Brain microvascular endothelial cell (primary cell): ENCODE results near the gene PACRG.
A peak's percentile ranks its signal among the peaks of the same experiment; 100 is the strongest.

ENCODE experiments used
- DNase-seq: peaks from one replicate; pipeline ENCODE4 v3.0.0-alpha.2; 2020
- H3K27ac ChIP-seq: fragments of 250-450 bp; sonication (Bioruptor Pico); 2 replicates; pipeline ENCODE4 v1.5.1; 2020; ENCODE audit warnings: mild to moderate bottlenecking, moderate library complexity
- H3K27me3 ChIP-seq: fragments of 250-450 bp; sonication (Bioruptor Pico); replicated peaks from 2 replicates; pipeline ENCODE4 v1.5.1; 2020; ENCODE audit warnings: mild to moderate bottlenecking
- H3K36me3 ChIP-seq: fragments of 250-450 bp; sonication (Bioruptor Pico); replicated peaks from 2 replicates; pipeline ENCODE4 v1.5.1; 2020; ENCODE audit warnings: mild to moderate bottlenecking
- H3K4me3 ChIP-seq: 2 replicates; pipeline ENCODE4 v1.5.1; 2011; ENCODE audit warnings: low read depth, mild to moderate bottlenecking, control low read depth, low read length, moderate library complexity
- CTCF ChIP-seq: IDR thresholded peaks from 2 replicates; pipeline ENCODE4 v1.5.1; 2011; ENCODE audit warnings: low read depth, mild to moderate bottlenecking, moderate library complexity, low read length, control low read depth, inconsistent platforms; ENCODE audit errors: missing control alignments
- in situ Hi-C: cut with HindIII; loops from 2 replicates; pipeline ENCODE4 v1.10.0; 2017; ENCODE audit warnings: low sequenced_read_pairs, low pct_ligation_motif_present

The PACRG gene

GRCh38 chr6:163324326-163324687, 596.5 kb downstream of the PACRG start:
- no peak overlapping the region for H3K27ac ChIP-seq
- no peaks in the 10 kb centered on the region for H3K36me3 ChIP-seq
- no peaks in the 10 kb centered on the region for H3K27me3 ChIP-seq
- TF ChIP-seq CTCF: no peak
- no peak for DNase-seq
- no peak overlapping the region for H3K4me3 ChIP-seq
- in situ Hi-C loops: no loop called here

- Histone ChIP-seq H3K4me3 (peak overlapping the region; percentile 9), H3K36me3 (no peaks in the 10 kb centered on the region), H3K27me3 (no peaks in the 10 kb centered on the region), H3K27ac (peak overlapping the region; percentile 65)
- in situ Hi-C loops: no loop called here
- DNase-seq: peak; percentile 36
- no peak for TF ChIP-seq CTCF
Observed at GRCh38 chr6:163324688-163325389, 597.1 kb downstream of the PACRG start.

DNA sequence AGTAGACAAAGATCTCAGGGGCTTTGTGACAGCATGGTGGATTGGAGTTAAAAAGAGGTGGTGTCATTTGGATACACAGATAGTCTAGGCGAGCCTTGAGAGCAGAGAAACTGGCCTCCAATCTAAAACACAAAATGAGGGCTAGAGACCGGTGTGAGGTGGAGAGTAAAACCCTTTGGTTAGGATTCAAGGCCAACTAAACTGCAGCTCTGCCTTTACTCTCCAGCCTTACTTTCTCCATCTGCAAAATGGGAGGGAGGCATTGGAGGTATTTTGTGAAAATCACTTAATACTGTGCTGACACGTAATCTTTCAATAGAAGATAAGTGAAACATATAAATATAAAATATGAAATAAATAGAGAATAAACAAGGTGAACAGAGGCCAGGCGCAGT, 597.6 kb downstream of the PACRG start:
- no peak overlapping the region for H3K27ac ChIP-seq
- in situ Hi-C loops: no loop called here
- TF ChIP-seq CTCF: no peak
- no peaks in the 10 kb centered on the region for H3K36me3 ChIP-seq
- H3K27me3 ChIP-seq: no peaks in the 10 kb centered on the region
- DNase-seq: no peak
- no peak overlapping the region for H3K4me3 ChIP-seq

DNA sequence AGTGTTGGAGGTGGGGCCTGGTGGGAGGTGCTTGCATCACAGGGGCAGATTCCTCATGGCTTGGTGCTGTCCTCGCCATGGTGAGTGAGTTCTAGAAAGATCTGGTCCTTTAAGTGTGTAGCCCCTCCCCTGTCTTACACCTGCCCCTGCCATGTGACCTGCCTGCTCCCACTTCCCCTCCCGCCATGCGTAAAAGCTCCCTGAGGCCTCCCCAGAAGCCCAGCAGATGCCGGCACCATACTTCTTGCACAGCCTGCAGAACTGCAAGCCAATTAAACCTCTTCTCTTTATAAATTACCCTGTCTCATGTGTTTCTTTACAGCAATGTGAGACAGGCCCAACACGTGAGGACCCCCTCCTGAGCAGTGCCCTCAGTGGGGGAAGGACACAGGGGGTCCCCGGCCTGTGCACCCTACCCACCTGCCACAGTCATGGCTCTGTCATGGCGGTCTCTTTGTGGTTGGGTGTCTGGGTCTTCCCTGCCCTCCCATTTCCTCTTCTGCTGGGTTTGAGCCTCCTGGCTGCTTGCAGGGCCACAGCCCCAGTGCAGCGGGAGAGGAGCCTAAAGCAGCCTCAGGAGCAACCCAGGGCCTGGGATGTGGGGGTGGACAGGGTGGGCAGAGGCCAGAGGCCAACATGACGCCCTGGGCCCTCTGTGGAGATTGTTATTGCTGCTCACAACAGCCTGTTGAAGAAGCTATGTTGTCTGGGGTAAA, 599.5 kb downstream of the PACRG start:
- no peak overlapping the region for H3K4me3 ChIP-seq
- no peak for TF ChIP-seq CTCF
- DNase-seq: no peak
- no peak overlapping the region for H3K27ac ChIP-seq
- no peaks in the 10 kb centered on the region for H3K27me3 ChIP-seq
- in situ Hi-C loops: no loop called here
- H3K36me3 ChIP-seq: no peaks in the 10 kb centered on the region

GRCh38 chr6:163327921-163328320, 600.1 kb downstream of the PACRG start:
- Histone ChIP-seq H3K36me3 (no peaks in the 10 kb centered on the region), H3K4me3 (no peak overlapping the region), H3K27ac (no peak overlapping the region), H3K27me3 (no peaks in the 10 kb centered on the region)
- DNase-seq: no peak
- in situ Hi-C loops: no loop called here
- TF ChIP-seq CTCF: no peak
